Spleen (tissue), 7 donors: ENCODE data around the gene GNB1L.

Experiments used
- CTCF ChIP-seq, 11 experiments: fragments of 200-600 bp in 7 of 11; fragments of 450-650 bp in 4 of 11; sonication (generic) in 4 of 11; IDR thresholded peaks in 8 of 11; conservative IDR thresholded peaks in 3 of 11; 1 replicate in 7 of 11; 2 replicates in 4 of 11; pipeline versions ENCODE4 v1.4.0 to v1.8.0; 2016 to 2021; ENCODE audit warnings: antibody characterized with exemption in 11 of 11, inconsistent platforms in 4 of 11, mild to moderate bottlenecking in 1 of 11
- POLR2A ChIP-seq, 3 donors: fragments of 450-650 bp; IDR thresholded peaks; one replicate each; pipeline ENCODE4 v1.5.1; 2017; ENCODE audit warnings: antibody characterized with exemption in 3 of 3, mild to moderate bottlenecking in 1 of 3
- POLR2AphosphoS5 ChIP-seq, 3 donors: sonication (generic); formaldehyde crosslinking; IDR thresholded peaks; one replicate each; pipeline ENCODE4 v1.5.1; 2017; ENCODE audit warnings: antibody characterized with exemption in 3 of 3
- donor health status: DM: no; HTN: no; CAD: no; lungs with moderate emphysema.
- donor health status: DM: no; HTN: no; CAD: no.
- donor health status: DM: no; HTN: no; CAD: no.

- TF ChIP-seq POLR2A (IDR thresholded peaks at IDR 0.05) (no peak), CTCF (IDR thresholded peaks at IDR 0.05 in 8 of 11, conservative IDR thresholded peaks at IDR 0.05 in 3 of 11) (no peak), POLR2AphosphoS5 (IDR thresholded peaks at IDR 0.05) (no peak)
These were observed 114.1 kb downstream of the GNB1L start for GRCh38 chr22:19740586-19740985.
